ENCODE results near the gene RASGRF1.
"Not testable (repeated sequence)": the region's sequence is repeated elsewhere in the genome, so short reads cannot be mapped to it uniquely, and the experiment has no call there.

Gene RASGRF1

GRCh38 chr15:78932258-78932808 lies 158.2 kb downstream of the RASGRF1 start:
- H3K4me3 ChIP-seq (ENCODE audit: control insufficient read depth, low read depth, low read length), result no peak overlapping the region
- DNase-seq (ENCODE audit: low read depth), result no peak
- TF ChIP-seq CTCF (conservative IDR thresholded peaks at IDR 0.05; ENCODE audit: control insufficient read depth, insufficient read depth, low read depth, low read length), result no peak

GRCh38 chr15:78931439-78932257 lies 158.9 kb downstream of the RASGRF1 start:
- H3K4me3 ChIP-seq (ENCODE audit: control insufficient read depth, low read depth, low read length), result no peak overlapping the region
- no peak for TF ChIP-seq CTCF (conservative IDR thresholded peaks at IDR 0.05; ENCODE audit: control insufficient read depth, insufficient read depth, low read depth, low read length)
- no peak for DNase-seq (ENCODE audit: low read depth)

- TF ChIP-seq CTCF (conservative IDR thresholded peaks at IDR 0.05; ENCODE audit: control insufficient read depth, insufficient read depth, low read depth, low read length), result no peak
- DNase-seq (ENCODE audit: low read depth), result peak; percentile 90
- H3K4me3 ChIP-seq (ENCODE audit: control insufficient read depth, low read depth, low read length), result no peak overlapping the region
Measured at GRCh38 chr15:78930577-78931388, 159.8 kb downstream of the RASGRF1 start.

GRCh38 chr15:78929536-78930264 lies 160.9 kb downstream of the RASGRF1 start:
- no peak for TF ChIP-seq CTCF (conservative IDR thresholded peaks at IDR 0.05; ENCODE audit: control insufficient read depth, insufficient read depth, low read depth, low read length)
- no peak overlapping the region for H3K4me3 ChIP-seq (ENCODE audit: control insufficient read depth, low read depth, low read length)
- DNase-seq (ENCODE audit: low read depth), result no peak

- TF ChIP-seq CTCF (conservative IDR thresholded peaks at IDR 0.05; ENCODE audit: control insufficient read depth, insufficient read depth, low read depth, low read length), result no peak
- no peak for DNase-seq (ENCODE audit: low read depth)
- no peak overlapping the region for H3K4me3 ChIP-seq (ENCODE audit: control insufficient read depth, low read depth, low read length)
Measured at GRCh38 chr15:78928616-78929093, 161.9 kb downstream of the RASGRF1 start.

- not testable (repeated sequence) for DNase-seq (ENCODE audit: low read depth)
Measured at GRCh38 chr15:78928176-78928575, 162.4 kb downstream of the RASGRF1 start.

More at GRCh38 chr15:78928176-78928575, 162.4 kb downstream of the RASGRF1 start:
- not testable (repeated sequence) for H3K4me3 ChIP-seq (ENCODE audit: control insufficient read depth, low read depth, low read length)

Measured in fibroblast of mammary gland (primary cell).